H9 (cell line): ENCODE data around the gene NAXD. TPM values are rescaled to one million over a fixed set of nuclear protein-coding genes. Genes with fewer than 3 reads are reported as not detected.

Experiments
- DNase-seq: peaks from one replicate; pipeline ENCODE4 v3.0.0-alpha.2; 2017
- H2AFZ ChIP-seq: one replicate; pipeline ENCODE4 v1.6.1; 2013; ENCODE audit warnings: mild to moderate bottlenecking, low read length, control low read depth, moderate library complexity
- H2AK5ac ChIP-seq: 2 replicates; pipeline ENCODE4 v1.6.1; 2013; ENCODE audit warnings: low read length, control low read depth, mixed read lengths; ENCODE audit not compliant: insufficient read length
- H2BK120ac ChIP-seq: one replicate; pipeline ENCODE4 v1.6.1; 2013; ENCODE audit warnings: low read depth, mild to moderate bottlenecking, low read length, control low read depth, inconsistent platforms; ENCODE audit not compliant: poor library complexity, severe bottlenecking
- H2BK12ac ChIP-seq: 2 replicates; pipeline ENCODE4 v1.6.1; 2013; ENCODE audit warnings: low read length, control low read depth, mixed read lengths, low read depth; ENCODE audit not compliant: insufficient read length
- H2BK15ac ChIP-seq: 2 replicates; pipeline ENCODE4 v1.6.1; 2013; ENCODE audit warnings: low read depth, low read length, control low read depth
- H2BK20ac ChIP-seq: one replicate; pipeline ENCODE4 v1.6.1; 2013; ENCODE audit warnings: low read depth, mild to moderate bottlenecking, low read length, control low read depth, inconsistent platforms; ENCODE audit not compliant: poor library complexity, severe bottlenecking
- H2BK5ac ChIP-seq: 2 replicates; pipeline ENCODE4 v1.6.1; 2013; ENCODE audit warnings: low read length, control low read depth, mixed read lengths; ENCODE audit not compliant: insufficient read length
- H3K14ac ChIP-seq: 2 replicates; pipeline ENCODE4 v1.6.1; 2013; ENCODE audit warnings: low read length, control low read depth; ENCODE audit not compliant: insufficient read depth
- H3K18ac ChIP-seq: 2 replicates; pipeline ENCODE4 v1.6.1; 2013; ENCODE audit warnings: low read depth, mild to moderate bottlenecking, mixed read lengths, low read length, control low read depth; ENCODE audit not compliant: insufficient read length
- H3K23ac ChIP-seq: 2 replicates; pipeline ENCODE4 v1.6.1; 2013; ENCODE audit warnings: low read length, control low read depth, mixed read lengths, low read depth; ENCODE audit not compliant: insufficient read length
- H3K23me2 ChIP-seq: 2 replicates; pipeline ENCODE4 v1.6.1; 2013; ENCODE audit warnings: low read depth, mild to moderate bottlenecking, mixed read lengths, low read length, control low read depth; ENCODE audit not compliant: insufficient read length, poor library complexity, severe bottlenecking
- H3K27ac ChIP-seq: 2 replicates; pipeline ENCODE4 v1.5.1; 2013; ENCODE audit warnings: low read length, control low read depth, mixed read lengths, low read depth; ENCODE audit not compliant: insufficient read length
- H3K27me3 ChIP-seq: 2 replicates; pipeline ENCODE4 v1.6.1; 2013; ENCODE audit warnings: low read length, control low read depth, inconsistent platforms; ENCODE audit not compliant: insufficient read depth
- H3K4ac ChIP-seq: 2 replicates; pipeline ENCODE4 v1.6.1; 2013; ENCODE audit warnings: low read depth, mild to moderate bottlenecking, control low read depth, inconsistent platforms, low read length, moderate library complexity
- H3K4me1 ChIP-seq: 2 replicates; pipeline ENCODE4 v1.6.1; 2013; ENCODE audit warnings: low read length, control low read depth, inconsistent platforms; ENCODE audit not compliant: insufficient read depth
- H3K4me2 ChIP-seq: 2 replicates; pipeline ENCODE4 v1.6.1; 2013; ENCODE audit warnings: low read length, control low read depth, mixed read lengths; ENCODE audit not compliant: insufficient read length, insufficient read depth
- H3K56ac ChIP-seq: 2 replicates; pipeline ENCODE4 v1.6.1; 2013; ENCODE audit warnings: low read depth, mild to moderate bottlenecking, mixed read lengths, low read length, control low read depth; ENCODE audit not compliant: insufficient read length
- H3K79me1 ChIP-seq: 2 replicates; pipeline ENCODE4 v1.6.1; 2013; ENCODE audit warnings: low read depth, mild to moderate bottlenecking, moderate library complexity, low read length, control low read depth, inconsistent platforms; ENCODE audit not compliant: insufficient read depth, poor library complexity, severe bottlenecking
- H3K79me2 ChIP-seq: 2 replicates; pipeline ENCODE4 v1.6.1; 2013; ENCODE audit warnings: low read length, control low read depth, inconsistent platforms; ENCODE audit not compliant: insufficient read depth
- H3K9ac ChIP-seq: 2 replicates; pipeline ENCODE4 v1.6.1; 2013; ENCODE audit warnings: low read length, control low read depth, mixed read lengths; ENCODE audit not compliant: insufficient read length; ENCODE audit errors: extremely low read depth
- H3K9me3 ChIP-seq: one replicate; pipeline ENCODE4 v1.6.1; 2013; ENCODE audit warnings: low read depth, low read length, inconsistent platforms; ENCODE audit not compliant: control insufficient read depth
- H3T11ph ChIP-seq: one replicate; pipeline ENCODE4 v1.6.1; 2013; ENCODE audit warnings: mild to moderate bottlenecking, low read length, control low read depth, inconsistent platforms
- H4K20me1 ChIP-seq: one replicate; pipeline ENCODE4 v1.6.1; 2013; ENCODE audit not compliant: control insufficient read depth, insufficient read length, insufficient read depth
- H4K5ac ChIP-seq: 2 replicates; pipeline ENCODE4 v1.6.1; 2013; ENCODE audit warnings: low read depth, mild to moderate bottlenecking, mixed read lengths, low read length, control low read depth; ENCODE audit not compliant: insufficient read length
- H4K8ac ChIP-seq: replicated peaks from 2 replicates; pipeline ENCODE4 v1.6.1; 2013; ENCODE audit warnings: low read length, control low read depth, mixed read lengths, low read depth; ENCODE audit not compliant: insufficient read length
- H4K91ac ChIP-seq: 2 replicates; pipeline ENCODE4 v1.6.1; 2013; ENCODE audit warnings: low read depth, mild to moderate bottlenecking, moderate library complexity, mixed read lengths, low read length, control low read depth; ENCODE audit not compliant: insufficient read length
- H3K27ac Mint-ChIP-seq, 3 experiments: 2 replicates in 2 of 3; 3 replicates in 1 of 3; pipeline ENCODE4 v1.8.0; 2020 to 2021; ENCODE audit warnings: mixed read lengths in 3 of 3, mild to moderate bottlenecking in 1 of 3, moderate library complexity in 1 of 3
- H3K27me3 Mint-ChIP-seq: 2 replicates; pipeline ENCODE4 v1.8.0; 2021; ENCODE audit warnings: low read depth, mild to moderate bottlenecking, moderate library complexity, mixed read lengths
- H3K36me3 Mint-ChIP-seq, 3 experiments: 2 replicates in 2 of 3; 3 replicates in 1 of 3; pipeline ENCODE4 v1.8.0; 2020 to 2021; ENCODE audit warnings: low read depth in 3 of 3, mixed read lengths in 3 of 3; ENCODE audit not compliant: insufficient read depth in 1 of 3
- H3K4me1 Mint-ChIP-seq, 2 experiments: 2 replicates each; pipeline ENCODE4 v1.8.0; 2020; ENCODE audit warnings: mixed read lengths in 2 of 2
- H3K4me3 Mint-ChIP-seq, 2 experiments: 2 replicates in 1 of 2; 3 replicates in 1 of 2; pipeline ENCODE4 v1.8.0; 2020 to 2021; ENCODE audit warnings: mild to moderate bottlenecking in 2 of 2, mixed read lengths in 2 of 2, moderate library complexity in 1 of 2
- H3K9me3 Mint-ChIP-seq, 2 experiments: 2 replicates in 1 of 2; 3 replicates in 1 of 2; pipeline ENCODE4 v1.8.0; 2020; ENCODE audit warnings: mild to moderate bottlenecking in 2 of 2, mixed read lengths in 2 of 2, moderate library complexity in 1 of 2
- WGBS: extraction: QIAGEN DNeasy Blood & Tissue Kit; methylation state at CpG from one replicate; pipeline ENCODE4 v1.1.7; 2013; ENCODE audit warnings: missing lambda C conversion rate, low lambda C conversion rate, mixed read lengths; ENCODE audit not compliant: insufficient read length; ENCODE audit errors: extremely low coverage; 5-methylcytosine and 5-hydroxymethylcytosine counted together
- total RNA-seq: library from RNA; stranded (reverse); gene quantifications from 2 replicates; pipeline ENCODE4 v1.2.1, GENCODE V29; 2021
- TF ChIP-seq, protein P1 (sequence below): fragments of 200-600 bp; sonication (generic); conservative IDR thresholded peaks from 3 replicates; pipeline ENCODE4 v1.8.0; 2021; ENCODE audit warnings: antibody characterized with exemption, mild to moderate bottlenecking

The NAXD gene
- total RNA-seq, 1 experiment from 2014 or later: 25.5 TPM

DNA sequence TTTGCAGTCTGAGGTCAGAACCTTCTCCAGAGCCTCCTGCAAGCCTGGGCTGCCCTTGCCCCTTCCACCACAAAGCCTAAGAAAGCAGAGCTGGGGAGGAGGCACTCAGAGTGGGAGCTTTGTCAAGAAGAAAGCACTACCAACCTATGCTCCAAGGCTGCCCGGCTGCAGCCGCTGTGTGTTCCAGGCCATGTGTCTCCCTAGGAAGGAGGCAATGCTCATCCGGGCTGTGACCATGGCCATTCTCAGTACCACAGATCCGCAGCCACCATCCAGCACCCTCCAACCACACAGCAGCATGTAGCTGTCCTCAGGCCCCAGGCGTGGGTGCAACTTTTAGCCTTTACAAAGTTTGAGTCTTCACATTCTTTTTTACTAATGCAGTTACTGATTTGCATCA is 68.6 kb downstream of the NAXD start:
- H3K18ac ChIP-seq: no peak overlapping the region
- no peak overlapping the region for H3K27ac ChIP-seq
- H4K91ac ChIP-seq: no peak overlapping the region
- H3K56ac ChIP-seq: no peak overlapping the region
- no peaks in the 10 kb centered on the region for H4K20me1 ChIP-seq
- H2BK120ac ChIP-seq: no peak overlapping the region
- no peak overlapping the region for H3K14ac ChIP-seq
- H3K79me1 ChIP-seq: no peaks in the 10 kb centered on the region
- H2BK5ac ChIP-seq: no peak overlapping the region
- Mint-ChIP-seq H3K27me3 (no peaks in the 10 kb centered on the region), H3K9me3 (no peaks in the 10 kb centered on the region), H3K36me3 (peaks cover 14 to 73% (median 50%) of the 10 kb centered on the region in 3 experiments; a peak in 6 of 7 replicates), H3K27ac (no peak overlapping the region), H3K4me1 (no peaks in the 10 kb centered on the region), H3K4me3 (no peak overlapping the region)
- no peak for DNase-seq
- H2BK15ac ChIP-seq: no peak overlapping the region
- no peak overlapping the region for H4K5ac ChIP-seq
- H2BK20ac ChIP-seq: no peak overlapping the region
- TF ChIP-seq, protein P1, sequence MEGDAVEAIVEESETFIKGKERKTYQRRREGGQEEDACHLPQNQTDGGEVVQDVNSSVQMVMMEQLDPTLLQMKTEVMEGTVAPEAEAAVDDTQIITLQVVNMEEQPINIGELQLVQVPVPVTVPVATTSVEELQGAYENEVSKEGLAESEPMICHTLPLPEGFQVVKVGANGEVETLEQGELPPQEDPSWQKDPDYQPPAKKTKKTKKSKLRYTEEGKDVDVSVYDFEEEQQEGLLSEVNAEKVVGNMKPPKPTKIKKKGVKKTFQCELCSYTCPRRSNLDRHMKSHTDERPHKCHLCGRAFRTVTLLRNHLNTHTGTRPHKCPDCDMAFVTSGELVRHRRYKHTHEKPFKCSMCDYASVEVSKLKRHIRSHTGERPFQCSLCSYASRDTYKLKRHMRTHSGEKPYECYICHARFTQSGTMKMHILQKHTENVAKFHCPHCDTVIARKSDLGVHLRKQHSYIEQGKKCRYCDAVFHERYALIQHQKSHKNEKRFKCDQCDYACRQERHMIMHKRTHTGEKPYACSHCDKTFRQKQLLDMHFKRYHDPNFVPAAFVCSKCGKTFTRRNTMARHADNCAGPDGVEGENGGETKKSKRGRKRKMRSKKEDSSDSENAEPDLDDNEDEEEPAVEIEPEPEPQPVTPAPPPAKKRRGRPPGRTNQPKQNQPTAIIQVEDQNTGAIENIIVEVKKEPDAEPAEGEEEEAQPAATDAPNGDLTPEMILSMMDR: no peak
- H3K9me3 ChIP-seq: no peaks in the 10 kb centered on the region
- H3K79me2 ChIP-seq: no peaks in the 10 kb centered on the region
- H3K4ac ChIP-seq: no peak overlapping the region
- WGBS: no CpG with 5 or more reads among the region's 5 CpGs
- H3K23ac ChIP-seq: no peak overlapping the region
- H3T11ph ChIP-seq: no peak overlapping the region
- H2BK12ac ChIP-seq: no peak overlapping the region
- H3K27me3 ChIP-seq: no peaks in the 10 kb centered on the region
- H3K9ac ChIP-seq: no peak overlapping the region
- H3K4me2 ChIP-seq: no peak overlapping the region
- H3K23me2 ChIP-seq: no peaks in the 10 kb centered on the region
- H4K8ac ChIP-seq: no peak overlapping the region
- H3K4me1 ChIP-seq: no peaks in the 10 kb centered on the region
- H2AFZ ChIP-seq: no peak overlapping the region
- H2AK5ac ChIP-seq: no peak overlapping the region
